Measurements from ENCODE around the gene PDZRN3. TPM values are rescaled to one million over a fixed set of nuclear protein-coding genes. Genes with fewer than 3 reads are reported as not detected.
"Not testable (repeated sequence)": the region's sequence is repeated elsewhere in the genome, so short reads cannot be mapped to it uniquely, and the experiment has no call there.

The PDZRN3 gene
- total RNA-seq, 1 donor from 2014 or later, result 0.30 TPM

DNA sequence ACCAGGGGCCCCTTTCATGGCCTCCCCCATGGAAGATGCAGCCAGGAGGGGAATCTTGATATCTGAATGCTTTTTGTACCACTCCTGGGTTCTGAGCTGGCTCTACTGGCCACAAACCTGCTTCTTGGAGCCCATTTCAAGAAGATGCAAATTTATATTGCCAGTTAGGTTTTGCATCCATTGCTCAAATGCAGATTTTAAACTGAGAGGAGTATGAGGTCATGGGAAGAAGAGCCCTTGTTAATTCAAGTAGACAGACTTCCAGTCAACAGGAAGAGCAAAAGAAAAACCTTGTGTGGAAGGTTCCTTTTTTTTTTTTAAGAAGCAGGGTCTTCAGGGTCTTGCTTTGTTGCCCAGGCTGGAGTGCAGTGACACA, 133.5 kb downstream of the PDZRN3 start:
- no peak for DNase-seq (ENCODE audit: low read depth)

GRCh38 chr3:73490453-73491286, 134.1 kb downstream of the PDZRN3 start:
- DNase-seq (ENCODE audit: low read depth), result no peak

DNA sequence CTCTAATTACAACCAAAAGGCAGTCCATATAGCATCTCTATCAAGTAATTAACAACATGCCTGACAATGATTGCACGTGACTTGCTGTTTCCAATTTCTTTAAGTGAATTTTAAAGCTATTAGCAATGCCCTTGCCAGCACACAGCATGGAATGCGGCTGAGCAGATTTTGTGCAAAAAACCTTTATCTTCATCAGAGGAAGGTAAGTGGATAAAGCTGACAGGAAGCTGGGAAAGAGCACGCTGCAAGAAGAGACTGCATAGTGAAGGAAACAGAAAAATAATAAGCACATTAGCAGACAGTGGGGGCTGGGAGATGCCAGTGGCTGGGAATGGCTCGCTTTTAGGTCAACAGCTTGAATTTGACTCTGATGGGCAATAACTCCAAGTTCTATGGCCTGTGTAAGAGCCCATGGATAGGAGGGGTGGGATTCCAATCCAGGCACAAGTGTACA, 138.8 kb downstream of the PDZRN3 start:
- DNase-seq (ENCODE audit: low read depth), result no peak

- no peak for DNase-seq (ENCODE audit: low read depth)
Observed at GRCh38 chr3:73484656-73485248, 140.0 kb downstream of the PDZRN3 start.

- no peak for DNase-seq (ENCODE audit: low read depth)
Observed at GRCh38 chr3:73481888-73482287, 142.9 kb downstream of the PDZRN3 start.

- DNase-seq (ENCODE audit: low read depth), result peak; percentile 64
Observed at GRCh38 chr3:73480187-73480672, 144.5 kb downstream of the PDZRN3 start.

DNA sequence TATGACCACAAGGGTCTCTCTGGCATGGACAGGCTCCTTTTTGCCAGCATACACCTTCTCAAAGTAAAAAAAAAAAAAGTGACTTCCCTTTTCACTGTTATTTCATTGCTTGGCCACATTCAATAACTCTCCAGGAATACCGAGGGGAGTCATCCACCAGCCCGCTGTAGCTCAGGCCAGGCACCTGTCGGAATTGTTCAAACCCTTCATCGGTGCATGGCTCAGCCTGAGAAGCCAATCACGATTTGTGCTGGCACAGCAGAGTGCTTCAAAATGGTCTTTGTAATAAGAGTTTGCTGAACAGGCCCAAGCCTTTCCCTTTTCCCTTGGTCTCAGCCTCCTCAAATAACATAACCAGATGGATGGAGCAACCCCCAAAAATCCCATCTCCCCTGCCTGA, 145.4 kb downstream of the PDZRN3 start:
- DNase-seq (ENCODE audit: low read depth), result no peak

DNA sequence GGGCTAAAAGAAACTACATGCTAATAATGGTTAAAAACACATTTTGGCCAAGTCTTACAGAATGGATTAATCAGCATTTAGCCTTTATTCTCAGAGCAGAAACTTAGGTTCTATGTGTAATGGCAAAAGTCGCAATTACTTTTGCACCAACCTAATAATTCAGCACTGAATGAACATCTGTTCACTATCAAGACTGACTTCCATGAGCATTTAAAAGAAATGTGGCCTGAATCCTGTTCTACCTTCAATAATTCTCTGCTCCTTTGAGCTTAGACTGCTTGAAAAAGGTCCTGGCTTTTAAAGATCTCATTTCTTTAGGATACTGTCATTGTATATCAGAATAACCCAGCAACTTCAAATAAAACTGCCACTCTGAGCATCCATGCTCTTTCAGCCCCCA, 145.9 kb downstream of the PDZRN3 start:
- no peak for DNase-seq (ENCODE audit: low read depth)

DNA sequence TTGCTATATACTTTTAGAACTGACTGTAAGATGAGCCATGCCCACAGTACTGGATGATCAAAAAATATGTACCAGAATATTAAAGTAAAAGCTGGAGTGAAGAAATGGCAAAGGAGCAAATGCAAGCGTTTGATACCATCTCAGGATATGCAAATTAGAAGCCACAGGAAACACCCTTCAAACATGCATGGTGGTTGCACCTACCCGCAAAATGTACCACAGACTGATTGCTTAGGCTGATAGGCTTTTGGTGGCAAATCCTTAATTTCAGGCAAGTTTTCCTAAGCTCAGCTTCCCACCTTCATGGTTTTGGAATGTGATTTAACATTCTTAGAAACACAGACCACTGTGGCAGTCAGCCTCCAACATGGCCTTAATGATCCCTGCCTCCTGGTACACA, 149.0 kb downstream of the PDZRN3 start:
- no peak for DNase-seq (ENCODE audit: low read depth)

DNA sequence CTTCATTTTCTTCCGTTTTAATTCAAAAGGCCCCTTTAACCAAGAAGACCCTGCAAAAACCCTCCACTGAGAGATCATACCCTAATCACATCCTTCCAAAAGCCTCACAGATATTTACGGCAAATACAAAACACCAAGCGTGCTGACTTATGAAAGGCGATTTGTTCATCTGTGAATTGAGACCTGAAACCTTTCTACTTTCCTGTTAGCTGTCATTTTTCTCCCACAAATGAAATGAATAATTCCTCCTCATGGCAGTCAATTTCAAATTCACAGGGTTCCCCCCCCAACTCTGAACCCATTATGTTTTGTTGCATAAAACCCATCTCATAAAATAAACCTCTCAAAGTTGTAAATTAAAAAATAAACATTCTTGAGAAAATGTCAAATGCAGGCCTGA, 149.6 kb downstream of the PDZRN3 start:
- DNase-seq (ENCODE audit: low read depth), result no peak

DNA sequence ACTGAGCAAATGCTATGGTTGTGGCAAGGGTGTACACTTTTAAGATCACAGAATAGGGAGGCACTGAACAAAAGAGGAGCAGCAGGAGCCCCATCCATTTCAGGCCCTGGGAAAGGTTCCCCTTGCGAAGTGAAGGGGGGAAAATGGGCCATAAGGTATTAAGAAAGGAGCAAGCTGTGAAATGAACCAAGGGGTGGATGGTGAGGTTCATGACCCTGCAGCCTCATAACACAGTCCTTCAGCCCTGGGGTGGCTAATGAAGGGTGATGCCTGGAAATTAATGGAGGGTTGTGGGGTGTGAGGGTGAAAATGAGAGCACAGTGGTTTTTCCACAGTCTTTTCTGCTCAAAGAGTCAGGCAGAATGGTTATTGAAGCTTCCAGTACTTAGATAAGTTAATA, 150.1 kb downstream of the PDZRN3 start:
- no peak for DNase-seq (ENCODE audit: low read depth)

GRCh38 chr3:73473898-73474416, 150.8 kb downstream of the PDZRN3 start:
- no peak for DNase-seq (ENCODE audit: low read depth)

GRCh38 chr3:73473181-73473897, 151.4 kb downstream of the PDZRN3 start:
- no peak for DNase-seq (ENCODE audit: low read depth)

GRCh38 chr3:73471986-73472787, 152.6 kb downstream of the PDZRN3 start:
- DNase-seq (ENCODE audit: low read depth), result no peak

DNA sequence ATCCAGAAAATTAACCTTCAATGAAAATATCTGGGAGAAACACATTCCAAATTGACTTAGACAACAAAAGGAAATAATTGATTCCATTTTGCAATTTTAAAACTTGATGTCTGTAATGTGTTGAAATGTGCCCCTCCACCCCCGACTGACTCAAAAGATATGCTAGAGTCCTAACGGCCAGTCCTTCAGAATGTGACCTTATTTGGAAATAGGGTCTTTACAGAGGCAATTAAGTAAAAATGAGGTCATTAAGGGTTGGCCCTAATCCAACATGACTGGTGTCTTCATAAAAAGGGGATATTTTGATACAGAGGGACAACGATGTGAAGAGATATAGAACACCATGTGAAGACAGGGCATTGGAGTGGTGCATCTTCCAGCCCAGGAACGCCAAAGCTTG, 153.9 kb downstream of the PDZRN3 start:
- no peak for DNase-seq (ENCODE audit: low read depth)

DNA sequence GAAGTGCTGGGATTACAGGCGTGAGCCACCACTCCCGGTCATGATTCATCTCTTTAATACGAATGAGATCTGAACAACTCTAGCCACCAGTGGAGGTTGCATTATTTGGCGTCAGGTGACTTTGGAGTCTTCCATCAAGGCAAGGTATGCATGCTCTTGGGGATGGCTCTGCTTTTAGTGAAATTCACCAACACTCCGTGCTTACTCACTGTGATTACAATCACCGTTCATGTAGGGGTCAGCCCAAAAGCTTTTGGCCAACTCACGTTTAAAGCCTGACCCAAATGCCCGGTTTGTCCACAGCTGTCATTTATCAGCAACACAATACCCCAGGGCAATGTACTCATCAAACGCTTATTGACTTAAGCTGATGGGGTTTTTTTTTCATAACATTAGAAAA, 155.4 kb downstream of the PDZRN3 start:
- no peak for DNase-seq (ENCODE audit: low read depth)

DNA sequence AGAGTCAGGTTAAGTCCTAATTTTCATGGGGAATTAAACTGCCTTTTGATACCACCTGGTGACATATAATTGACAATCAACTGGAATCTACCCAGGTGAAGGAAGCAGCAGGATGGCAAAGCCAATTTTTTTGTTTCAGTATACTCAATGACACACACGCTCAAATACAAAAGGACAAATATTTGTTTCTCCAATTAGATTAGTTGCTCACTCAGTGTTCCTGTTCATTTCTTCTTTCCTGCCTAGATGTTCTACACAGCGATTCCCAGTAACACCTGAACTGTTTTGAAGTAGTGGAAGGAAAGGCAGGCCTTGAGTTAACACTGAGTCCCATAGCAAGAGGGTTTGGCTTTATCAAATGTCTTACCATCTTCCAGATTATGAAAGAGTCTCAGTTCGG, 157.5 kb downstream of the PDZRN3 start:
- DNase-seq (ENCODE audit: low read depth), result no peak

DNA sequence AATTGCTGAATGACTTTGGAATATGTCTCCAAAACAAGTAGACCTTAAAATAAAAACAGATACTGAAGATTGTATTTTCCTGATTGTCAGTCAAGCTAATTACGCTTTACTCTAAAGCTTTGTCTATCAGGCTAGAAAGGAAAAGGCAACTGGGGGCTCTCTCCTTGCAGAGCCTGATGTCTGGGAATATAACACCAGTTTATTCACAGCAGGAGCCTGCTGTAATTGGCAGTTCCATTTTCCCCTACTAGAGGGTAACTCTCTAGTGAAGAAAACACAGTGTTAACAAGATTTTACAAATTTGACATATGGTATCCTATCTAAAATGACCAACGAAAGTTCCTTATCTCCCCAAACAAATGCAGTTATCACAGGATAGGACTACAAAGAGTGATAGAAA, 158.8 kb downstream of the PDZRN3 start:
- no peak for DNase-seq (ENCODE audit: low read depth)

DNA sequence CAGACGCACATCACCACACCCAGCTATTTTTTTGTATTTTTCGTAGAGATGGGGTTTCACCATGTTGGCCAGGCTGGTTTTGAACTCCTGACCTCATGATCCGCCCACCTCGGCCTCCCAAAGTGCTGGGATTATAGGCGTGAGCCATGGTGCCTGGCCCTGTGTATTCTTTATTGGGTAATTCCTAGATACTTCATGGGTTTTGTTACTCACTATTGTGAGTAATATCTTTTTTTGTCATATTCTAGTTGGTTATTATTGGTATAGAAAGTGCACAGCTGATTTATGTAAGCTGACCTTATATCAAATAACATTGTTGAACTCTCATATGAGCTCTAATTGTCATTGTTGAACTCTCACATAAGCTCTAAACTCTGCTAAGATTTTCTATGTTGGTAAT, 160.6 kb downstream of the PDZRN3 start:
- not testable (repeated sequence) for DNase-seq (ENCODE audit: low read depth)

DNA sequence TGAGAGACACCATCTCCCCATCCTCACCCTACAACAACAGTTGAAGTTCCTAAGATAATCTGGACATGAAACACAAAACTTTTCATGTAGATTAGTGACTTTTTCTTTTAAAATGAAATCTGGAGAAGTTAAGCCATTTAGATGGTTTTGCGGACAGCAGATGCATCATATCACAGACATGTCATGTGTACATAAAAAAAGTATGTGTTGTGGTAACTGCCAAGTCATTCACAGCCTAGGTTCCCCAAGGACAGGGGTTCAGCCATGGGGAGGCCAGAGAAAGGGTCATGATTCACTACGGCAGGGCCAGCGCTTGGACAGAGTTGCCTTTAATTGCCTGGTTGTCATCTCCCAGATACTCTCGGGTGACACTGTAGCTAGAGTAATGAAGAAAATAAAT, 163.2 kb downstream of the PDZRN3 start:
- DNase-seq (ENCODE audit: low read depth), result no peak

DNA sequence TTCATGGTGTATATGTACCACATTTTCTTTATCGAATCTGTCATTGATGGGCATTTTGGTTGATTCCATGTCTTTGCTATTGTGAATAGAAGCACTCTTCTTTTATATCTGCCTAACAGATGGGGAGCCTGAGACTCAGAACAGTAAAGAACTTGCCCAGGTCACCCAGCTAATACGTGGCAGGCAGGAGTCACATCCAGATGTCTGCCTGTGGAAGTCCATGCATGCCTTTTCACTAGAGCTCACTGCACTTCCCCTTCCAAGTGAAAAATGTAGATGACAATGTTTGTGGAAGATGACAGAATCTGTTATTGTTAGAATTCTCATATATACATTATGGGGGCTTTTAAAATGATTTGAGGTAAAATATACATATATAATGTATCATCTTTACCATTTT, 165.0 kb downstream of the PDZRN3 start:
- DNase-seq (ENCODE audit: low read depth), result no peak

GRCh38 chr3:73453666-73454065, 171.1 kb downstream of the PDZRN3 start:
- DNase-seq (ENCODE audit: low read depth), result peak; percentile 14
